SHP77 (cell line): ENCODE data around the gene NDUFV1.
"Not testable (repeated sequence)": the region's sequence is repeated elsewhere in the genome, so short reads cannot be mapped to it uniquely, and the experiment has no call there.

ENCODE experiments used
- DNase-seq, 2 experiments: peaks; one replicate each; lab custom pipeline; 2025; lab: John Stamatoyannopoulos, UW

The NDUFV1 gene

DNA sequence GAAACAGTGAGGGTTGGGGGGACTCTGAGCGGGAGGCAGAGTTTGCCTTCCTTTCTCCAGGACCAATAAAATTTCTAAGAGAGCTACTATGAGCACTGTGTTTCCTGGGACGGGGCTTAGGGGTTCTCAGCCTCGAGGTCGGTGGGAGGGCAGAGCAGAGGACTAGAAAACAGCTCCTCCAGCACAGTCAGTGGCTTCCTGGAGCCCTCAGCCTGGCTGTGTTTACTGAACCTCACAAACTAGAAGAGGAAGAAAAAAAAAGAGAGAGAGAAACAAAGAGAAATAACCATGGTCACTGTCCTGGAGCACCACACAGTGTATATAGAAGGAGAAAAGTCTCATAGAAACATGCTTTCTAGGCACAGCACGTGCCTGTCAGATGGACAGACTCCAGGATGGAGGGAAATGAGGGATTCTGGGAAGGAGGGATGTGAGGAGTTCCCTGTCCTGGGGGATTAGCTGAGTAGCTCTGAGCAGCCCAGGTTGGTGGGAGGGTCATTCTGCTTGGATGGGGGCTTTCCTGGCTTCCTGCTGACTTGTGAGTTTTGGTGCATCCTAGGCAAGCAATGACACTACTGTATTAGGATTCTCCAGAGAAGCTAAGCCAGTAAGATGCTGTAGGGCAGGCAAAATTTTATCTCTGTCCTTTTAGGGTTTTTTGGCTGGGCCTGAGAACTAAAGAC is 20.0 kb upstream of the NDUFV1 start:
- no peak for DNase-seq

GRCh38 chr11:67588136-67588503 is 18.6 kb upstream of the NDUFV1 start:
- no peak for DNase-seq

GRCh38 chr11:67588899-67589415 is 17.8 kb upstream of the NDUFV1 start:
- DNase-seq = not testable (repeated sequence)

DNA sequence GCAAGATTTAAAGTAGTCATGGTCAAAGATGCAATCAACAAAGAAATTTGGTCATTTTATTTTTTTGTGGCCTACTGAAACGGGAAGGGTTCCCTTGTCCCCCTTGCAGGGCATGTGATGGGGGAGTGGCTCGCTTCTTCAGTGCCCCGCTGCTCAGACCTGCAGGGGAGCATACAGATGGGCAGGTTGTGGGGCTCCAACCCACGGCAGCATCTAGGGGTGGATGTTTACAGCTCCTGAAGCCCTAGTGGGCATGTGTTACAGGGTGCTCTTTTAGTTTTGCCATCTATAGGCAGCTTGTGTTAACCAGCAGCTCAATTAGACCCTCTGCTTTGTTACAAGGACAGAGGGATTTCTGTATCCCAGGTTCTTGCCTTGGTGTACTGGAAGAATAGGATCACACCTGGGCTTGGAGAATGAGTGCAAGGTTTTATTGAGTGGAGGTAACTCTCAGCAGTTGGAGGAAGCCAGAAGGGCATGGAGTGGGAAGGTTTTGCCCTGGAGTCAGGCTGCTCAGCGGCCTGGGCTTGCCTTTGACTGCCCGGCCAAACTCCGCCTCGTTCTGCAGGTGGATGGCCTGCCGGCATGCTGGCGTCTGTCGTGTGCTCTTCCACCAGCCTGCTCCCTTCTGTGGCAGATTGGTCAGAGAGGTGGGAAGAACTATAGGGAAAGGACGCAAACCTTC is 13.7 kb upstream of the NDUFV1 start:
- no peak for DNase-seq

GRCh38 chr11:67593565-67593905 is 13.2 kb upstream of the NDUFV1 start:
- DNase-seq = no peak

DNA sequence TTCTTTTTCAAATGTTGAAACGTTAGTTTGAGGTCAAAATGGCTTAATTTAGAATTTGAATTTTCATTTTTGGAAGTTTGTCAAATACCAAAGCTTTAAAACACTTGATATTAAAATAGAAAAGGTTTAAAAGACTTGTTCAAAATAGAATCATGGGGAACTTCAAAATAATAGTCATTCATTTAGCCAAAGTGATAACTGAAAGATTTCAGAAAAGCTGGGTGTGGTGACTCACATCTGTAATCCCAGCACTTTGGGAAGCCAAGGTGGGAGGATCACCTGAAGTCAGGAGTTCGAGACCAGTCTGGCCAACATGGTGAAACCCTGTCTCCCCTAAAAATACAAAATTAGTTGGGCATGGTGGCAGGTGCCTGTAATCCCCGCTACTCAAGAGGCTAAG is 12.3 kb upstream of the NDUFV1 start:
- DNase-seq = no peak

DNA sequence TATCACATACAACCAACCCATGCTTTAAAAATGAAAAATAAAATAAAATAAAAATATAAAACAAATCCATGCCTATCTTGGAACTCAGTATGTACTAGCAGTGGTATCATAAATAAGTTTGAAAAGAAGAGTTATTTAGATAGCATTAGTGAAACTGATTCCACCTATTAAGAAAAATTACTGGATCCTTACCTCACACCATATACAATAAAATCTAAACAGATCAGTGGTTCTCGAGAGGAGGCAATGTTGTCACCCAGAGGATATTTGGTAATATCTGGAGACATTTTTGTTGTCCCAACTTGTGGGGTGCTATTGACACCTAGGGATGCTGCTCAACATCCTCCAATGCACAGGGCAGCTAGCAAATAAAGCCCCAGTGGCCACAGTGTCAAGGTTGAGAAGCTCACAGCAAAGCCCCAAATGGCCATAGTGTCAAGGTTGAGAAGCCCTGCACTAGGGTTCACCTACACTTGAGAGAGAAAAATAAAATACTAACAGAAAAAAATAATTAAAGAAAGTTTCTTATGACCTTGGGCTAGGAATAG is 9.9 kb upstream of the NDUFV1 start:
- DNase-seq = no peak

DNA sequence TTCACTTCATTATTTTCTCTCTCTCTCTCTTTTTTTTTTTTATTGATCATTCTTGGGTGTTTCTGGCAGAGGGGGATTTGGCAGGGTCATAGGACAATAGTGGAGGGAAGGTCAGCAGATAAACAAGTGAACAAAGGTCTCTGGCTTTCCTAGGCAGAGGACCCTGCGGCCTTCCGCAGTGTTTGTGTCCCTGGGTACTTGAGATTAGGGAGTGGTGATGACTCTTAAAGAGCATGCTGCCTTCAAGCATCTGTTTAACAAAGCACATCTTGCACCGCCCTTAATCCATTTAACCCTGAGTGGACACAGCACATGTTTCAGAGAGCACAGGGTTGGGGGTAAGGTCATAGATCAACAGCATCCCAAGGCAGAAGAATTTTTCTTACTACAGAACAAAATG is 9.3 kb upstream of the NDUFV1 start:
- not testable (repeated sequence) for DNase-seq

- not testable (repeated sequence) for DNase-seq
Observed at GRCh38 chr11:67597963-67598362, 8.8 kb upstream of the NDUFV1 start.

- DNase-seq = no peak
Observed at GRCh38 chr11:67599149-67599548, 7.6 kb upstream of the NDUFV1 start.

DNA sequence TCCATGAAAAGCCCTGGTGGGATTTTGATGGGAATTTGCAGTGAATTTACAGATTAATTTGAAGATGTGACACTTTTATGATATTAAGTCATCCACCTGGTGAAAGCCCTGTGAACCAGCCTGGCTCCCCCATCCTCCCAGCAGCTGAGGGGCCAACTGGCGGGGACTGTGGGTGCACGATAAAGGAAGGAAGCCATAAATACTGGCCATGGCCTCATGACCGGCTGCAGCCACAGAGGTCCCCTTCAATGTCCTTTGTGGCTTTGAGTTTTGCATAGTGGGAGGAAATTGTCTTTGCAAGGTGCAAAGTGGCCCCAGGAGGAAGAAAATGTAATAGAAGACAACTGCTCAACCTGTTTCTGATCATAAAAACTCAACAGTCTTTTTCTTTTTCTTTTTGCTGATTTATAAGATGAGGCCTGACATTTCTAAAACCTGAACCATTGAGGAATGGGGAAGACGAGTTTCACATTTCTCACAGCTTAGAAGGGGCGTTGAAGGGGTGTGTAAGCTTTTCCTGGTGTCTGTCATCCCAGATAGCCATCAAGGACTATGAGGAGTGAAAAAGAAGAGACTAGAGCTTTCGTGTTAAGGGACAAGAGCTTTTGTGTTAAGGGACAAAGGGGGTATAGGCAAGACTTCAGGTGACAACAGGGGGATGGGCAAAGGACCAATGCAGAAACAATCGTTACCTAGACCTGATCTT is 6.3 kb upstream of the NDUFV1 start:
- no peak for DNase-seq

- no peak for DNase-seq
Observed at GRCh38 chr11:67601098-67601497, 5.6 kb upstream of the NDUFV1 start.

- DNase-seq = not testable (repeated sequence)
Observed at GRCh38 chr11:67604119-67604518, 2.6 kb upstream of the NDUFV1 start.

GRCh38 chr11:67604815-67605214 is 1.9 kb upstream of the NDUFV1 start:
- DNase-seq = no peak

- DNase-seq = no peak
Observed at GRCh38 chr11:67605231-67606011, 1.3 kb upstream of the NDUFV1 start.

- peak in 1 of 2 experiments; percentile 27 for DNase-seq
Observed at GRCh38 chr11:67606093-67606491, 644 bp upstream of the NDUFV1 start.

DNA sequence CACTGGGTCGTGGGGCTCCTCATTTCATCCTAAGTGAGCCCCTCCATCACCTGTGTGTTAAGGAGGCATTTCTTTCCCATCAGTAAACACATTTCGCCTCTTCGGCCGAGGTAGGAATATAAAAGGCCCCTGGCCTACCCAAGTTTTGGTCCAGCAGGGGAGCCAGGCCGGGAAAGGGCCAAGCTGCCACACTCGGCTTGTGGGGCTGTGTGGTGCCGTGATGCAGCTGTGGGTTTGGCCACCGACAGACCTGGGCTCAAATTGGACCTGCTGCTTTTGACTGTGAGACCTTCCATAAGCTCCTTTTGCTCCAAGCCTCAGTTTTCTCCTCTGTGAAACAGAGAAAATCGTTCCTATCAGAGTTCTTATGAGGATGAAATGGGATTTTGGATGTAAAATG is 771 bp downstream of the NDUFV1 start:
- DNase-seq = no peak

GRCh38 chr11:67608486-67608885 is 1.8 kb downstream of the NDUFV1 start:
- DNase-seq = no peak

- no peak for DNase-seq
Observed at GRCh38 chr11:67609316-67609715, 2.6 kb downstream of the NDUFV1 start.

DNA sequence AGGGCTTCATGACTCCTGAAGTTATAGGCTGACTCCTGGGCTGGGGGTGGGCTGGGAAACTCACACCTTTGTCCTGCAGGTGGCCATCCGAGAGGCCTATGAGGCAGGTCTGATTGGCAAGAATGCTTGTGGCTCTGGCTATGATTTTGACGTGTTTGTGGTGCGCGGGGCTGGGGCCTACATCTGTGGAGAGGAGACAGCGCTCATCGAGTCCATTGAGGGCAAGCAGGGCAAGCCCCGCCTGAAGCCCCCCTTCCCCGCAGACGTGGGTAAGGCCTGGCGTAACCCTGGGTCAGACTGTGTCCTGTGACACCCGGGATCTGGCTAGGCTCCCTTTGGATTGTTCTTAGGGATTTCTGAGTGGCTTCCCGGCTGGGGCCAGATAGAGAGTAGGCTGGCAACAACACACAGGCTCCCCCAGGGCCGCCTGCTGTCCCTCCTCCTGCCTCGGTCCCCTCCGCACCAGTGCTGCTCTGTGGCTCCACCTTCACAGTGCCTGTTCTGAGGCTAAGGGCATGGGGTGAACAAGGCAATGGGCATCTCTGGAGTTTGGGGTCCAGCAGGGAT is 3.6 kb downstream of the NDUFV1 start:
- DNase-seq = no peak

GRCh38 chr11:67611165-67611564 is 4.4 kb downstream of the NDUFV1 start:
- DNase-seq = no peak
